Dedifferentiated amniotic fluid mesenchymal stem cell (primary cell): ENCODE measurements around the gene MYH7.
"Not testable (repeated sequence)": the region's sequence is repeated elsewhere in the genome, so short reads cannot be mapped to it uniquely, and the experiment has no call there.

Experiments
- DNase-seq: peaks from one replicate; pipeline ENCODE4 v3.0.0-alpha.2; 2016; ENCODE audit errors: extremely low spot score

The MYH7 gene

DNA sequence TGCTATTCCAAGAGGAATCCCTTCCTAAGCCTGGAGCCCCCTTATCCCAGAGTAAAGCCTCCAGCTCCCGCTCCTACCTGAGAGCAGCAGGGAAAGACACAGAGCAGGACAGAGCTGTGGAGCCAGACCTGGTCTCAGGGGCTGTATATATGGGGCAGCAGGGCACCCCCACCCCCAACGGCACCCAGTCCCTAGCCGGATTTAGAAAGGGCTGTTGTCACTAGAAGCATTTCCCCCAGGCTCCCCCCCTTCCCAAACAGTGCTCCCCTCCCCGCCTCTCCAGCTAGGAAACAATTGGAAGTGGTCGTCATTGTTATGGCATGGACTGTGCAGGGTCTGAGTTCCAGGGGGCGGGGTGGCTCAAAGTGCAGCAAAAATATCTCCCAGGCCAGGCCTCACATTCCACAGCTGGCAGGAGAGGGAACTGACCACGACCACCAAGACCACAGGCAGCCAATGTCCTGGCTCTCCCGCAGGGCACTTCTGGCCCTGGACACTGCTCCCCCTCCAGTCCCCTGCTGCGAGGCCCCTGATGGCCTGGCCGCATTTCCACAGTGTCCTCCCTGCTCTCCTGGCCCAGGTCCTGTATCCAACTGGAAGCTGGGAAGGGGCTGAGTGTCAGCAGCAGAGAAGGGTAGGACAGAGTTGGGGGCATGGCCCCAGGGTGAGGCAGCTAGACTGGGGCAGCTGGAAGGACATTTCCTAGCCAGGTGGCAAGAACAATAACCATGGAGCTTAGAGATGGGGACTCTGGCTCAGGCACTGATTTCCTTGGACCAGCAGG lies at the start of gene MYH7:
Gene MYH7, minus strand, starts transcription at position 118 of the 784 bp plus-strand sequence. CDS start 1,928 bp downstream, outside the sequence.
- no peak for DNase-seq

DNA sequence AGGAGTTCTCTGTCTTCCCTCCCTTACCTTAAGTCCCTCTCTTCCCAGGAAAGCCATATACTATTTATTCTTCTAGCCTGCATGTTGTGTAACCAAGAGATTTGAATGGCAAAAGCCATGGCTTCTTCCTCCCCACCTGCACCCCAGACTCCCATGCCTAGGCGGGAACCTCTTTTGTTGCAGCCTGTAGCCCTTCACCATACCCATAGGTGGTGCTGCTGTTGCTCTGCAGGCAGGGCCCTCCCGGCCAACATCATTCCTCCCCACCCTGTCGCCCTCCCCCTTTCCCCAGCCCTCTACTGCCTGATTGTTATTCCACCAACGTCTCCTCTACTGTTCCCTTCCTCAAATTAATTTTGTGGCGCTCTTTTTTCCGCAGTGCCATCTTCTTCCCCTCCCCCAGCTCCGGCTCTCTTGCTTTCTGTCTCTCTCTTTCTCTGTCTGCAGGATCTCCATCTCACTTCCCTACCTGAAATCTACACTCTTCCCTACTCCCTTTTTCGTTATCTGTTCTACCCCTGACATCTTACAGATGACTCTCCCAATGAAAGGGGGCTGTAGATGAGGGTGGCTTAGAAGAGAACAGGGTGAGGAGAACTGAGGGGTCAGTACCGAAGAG lies 47.9 kb upstream of the MYH7 start:
- no peak for DNase-seq

- no peak for DNase-seq
These were observed 47.3 kb upstream of the MYH7 start for GRCh38 chr14:23482823-23483148.

DNA sequence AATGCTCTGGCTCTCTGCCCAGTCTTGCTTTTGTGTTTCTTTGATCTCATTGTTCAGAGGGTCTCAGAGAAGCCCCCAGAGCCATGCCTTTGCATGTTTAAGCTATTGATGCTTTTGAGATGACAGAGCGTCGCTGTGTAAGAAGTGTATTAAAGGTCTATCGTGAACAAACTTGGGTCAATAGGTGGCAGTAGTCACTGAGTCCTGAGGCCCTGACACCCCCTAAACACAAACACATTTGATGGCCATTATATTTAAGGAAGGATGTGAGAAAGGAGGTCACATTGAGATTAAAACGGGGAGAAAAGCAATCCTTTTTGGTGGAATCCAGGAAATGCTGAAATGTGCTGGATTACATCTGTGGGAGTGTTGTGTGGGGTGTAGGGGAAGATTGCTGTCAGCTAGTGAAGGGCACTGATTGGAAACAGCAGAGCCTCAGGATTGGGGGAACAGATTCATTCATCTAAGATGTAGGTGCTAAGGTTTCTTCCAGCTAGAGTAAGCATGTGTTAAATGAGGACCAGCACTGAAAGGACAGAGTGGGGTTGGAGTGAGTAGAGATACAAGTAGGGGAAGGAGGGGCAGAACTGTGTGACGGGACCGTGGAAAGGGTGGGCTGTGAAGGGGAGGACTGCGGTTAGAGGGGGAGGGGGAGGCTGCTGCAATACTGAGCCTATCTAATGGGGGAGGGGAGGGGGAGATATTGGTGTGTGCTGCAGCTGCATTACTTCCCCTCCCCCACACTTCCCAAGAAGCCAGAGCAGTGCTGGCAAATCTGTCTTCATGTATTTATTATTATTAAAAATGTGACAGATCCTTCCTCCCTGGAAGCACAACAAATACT lies 46.7 kb upstream of the MYH7 start:
- DNase-seq, result no peak

DNA sequence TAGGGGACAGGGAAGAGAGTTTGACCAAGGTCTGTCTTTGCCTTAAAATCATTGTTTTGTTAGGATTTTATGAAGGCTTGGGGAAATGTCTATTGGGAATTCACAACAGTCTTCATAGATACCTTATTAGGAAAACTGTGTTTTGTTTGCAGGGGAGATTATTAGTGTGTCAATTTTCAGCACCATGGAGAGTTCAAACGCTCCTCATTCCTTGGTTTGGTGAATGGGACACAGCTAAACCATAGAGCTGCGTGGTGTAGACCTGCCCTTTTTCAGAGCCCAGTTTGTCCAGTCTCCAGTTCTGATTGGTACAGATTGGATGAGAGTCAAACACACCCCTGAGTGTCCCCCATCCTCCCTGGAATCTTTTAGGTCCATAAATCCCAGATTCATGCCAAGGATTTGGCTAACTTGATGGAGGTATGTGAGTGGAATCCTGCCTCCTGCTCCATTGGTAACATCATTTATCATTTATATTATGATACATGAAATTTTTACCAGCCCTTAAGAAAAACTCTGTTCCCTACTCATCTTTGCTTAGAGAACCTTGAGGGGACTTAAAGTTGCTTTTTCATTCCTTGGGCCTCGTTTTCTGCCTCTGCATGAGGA lies 46.0 kb upstream of the MYH7 start:
- DNase-seq, result no peak

GRCh38 chr14:23478109-23478759 lies 42.8 kb upstream of the MYH7 start:
- DNase-seq, result peak; percentile 80

DNA sequence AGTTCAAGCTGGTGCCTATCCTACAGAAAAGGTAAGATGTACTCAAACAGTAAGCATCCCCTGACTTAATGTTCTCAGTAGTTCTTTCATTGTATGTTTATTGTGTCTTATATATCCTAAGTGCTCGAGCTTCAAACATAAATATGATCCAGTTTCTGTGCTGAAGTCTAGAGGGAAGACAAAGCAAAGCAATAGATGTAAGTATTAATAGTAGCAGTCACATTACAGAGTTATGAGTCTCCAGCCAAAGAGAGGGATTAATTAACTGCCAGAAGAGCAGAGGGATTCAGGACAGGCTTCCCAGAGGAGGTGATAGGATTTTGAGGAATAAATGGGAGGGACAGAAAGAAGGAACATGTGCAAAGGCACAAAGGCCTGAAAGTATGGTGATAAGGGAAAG lies 35.5 kb upstream of the MYH7 start:
- DNase-seq, result no peak

DNA sequence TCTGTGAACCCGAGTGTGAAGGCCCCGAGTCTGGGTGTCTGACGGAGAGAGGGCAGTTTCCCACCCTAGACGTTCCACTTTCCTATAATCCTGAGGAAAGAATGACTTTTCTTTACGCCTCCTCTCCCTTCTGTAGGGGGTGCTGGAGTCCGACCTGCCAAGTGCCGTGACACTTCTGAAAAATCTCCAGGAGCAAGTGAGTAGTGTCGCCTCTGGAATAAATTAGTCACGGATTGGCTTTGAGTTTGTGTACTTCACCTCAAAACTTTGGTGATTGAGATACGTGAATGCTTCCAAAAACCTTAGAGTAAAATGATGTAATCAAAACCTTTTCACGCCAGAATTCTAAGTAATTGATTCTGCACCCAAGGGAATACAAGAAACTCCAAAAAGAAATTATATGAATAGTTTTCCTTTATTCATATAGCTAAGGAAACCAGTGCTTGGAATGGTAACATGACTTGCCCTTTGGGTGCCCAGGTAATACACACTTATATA lies 34.5 kb upstream of the MYH7 start:
- DNase-seq, result no peak

DNA sequence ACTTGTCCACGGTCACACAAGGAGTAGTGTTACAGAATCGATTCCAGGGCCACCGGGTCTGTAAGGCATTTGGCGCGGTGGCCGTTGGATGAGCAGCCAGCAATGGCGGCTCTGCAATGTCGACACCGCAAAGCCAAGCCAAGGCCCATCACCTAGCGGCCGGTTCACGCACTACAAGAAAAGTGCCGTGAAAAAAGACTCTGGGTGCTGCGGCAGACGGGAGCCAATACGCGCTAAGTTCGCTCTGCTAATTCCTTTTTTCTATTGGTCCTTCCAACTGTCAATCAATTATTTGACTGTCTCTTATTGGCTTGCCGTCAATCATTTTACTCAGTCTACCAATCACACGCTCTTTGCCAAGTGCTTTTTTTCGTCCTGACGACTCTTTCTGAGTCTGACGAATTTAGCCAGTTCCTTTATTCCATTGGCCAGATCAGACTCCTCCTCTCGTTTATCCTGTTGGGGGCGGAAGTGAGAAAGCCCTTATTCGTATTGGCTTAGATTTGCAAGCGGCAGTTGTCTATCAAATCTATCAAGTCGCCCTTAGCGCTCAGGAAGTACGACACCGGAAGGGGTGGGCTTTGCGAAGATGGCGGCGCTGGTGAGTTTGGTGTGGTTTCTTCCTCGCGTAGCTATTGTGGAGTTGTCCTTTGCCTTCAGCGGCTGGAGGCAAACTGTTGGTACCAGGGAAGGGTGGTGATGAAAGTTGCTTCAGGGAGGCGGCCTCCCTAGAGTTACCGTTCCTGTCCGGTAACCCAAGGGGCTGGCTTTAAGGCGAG lies 33.9 kb upstream of the MYH7 start, which contains the start of gene NGDN:
Gene NGDN, plus strand, starts transcription at position 577 of the 779 bp plus-strand sequence. Its CDS starts 13 bp downstream, at position 590.
- DNase-seq, result peak; percentile 100

DNA sequence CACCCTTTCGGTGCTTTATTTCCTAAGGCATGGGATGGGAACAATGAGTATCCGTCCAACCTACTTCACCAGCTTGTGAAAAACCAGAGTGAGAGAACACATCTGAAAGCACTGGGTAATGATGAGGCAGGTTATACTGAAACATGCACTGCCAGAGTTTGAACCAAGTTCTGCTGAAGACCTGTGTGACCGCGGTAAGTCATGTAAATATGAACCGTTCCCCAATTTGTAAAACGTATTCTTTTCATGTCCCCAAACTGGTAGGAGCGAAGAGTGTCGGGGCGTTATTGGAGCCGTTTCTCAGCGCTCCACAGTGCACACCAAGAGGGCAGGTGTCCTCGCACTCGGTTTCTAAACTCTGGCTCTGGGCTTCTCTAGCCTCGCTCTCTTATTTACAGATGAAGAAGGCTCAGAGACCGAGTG lies 33.3 kb upstream of the MYH7 start:
- no peak for DNase-seq

DNA sequence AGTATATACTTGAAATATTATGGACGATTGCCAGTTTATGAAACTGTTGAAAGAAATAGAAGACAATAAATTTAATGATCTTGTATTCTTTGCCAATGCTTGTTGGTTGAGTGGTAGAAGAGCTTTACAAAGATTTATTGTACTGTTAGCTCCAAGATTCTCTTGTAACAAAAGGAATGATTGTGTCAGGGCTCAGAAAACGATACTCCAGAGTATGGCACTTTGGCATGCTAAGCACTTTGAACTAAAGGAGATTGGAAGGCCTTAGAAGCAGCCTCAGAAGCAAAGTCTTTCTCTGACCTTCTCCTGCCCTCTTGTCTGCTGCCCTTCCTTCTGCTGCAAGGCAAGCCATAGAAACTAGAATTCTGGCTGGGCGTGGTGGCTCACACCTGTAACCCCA lies 29.8 kb upstream of the MYH7 start:
- DNase-seq, result no peak

GRCh38 chr14:23464700-23465099 lies 29.2 kb upstream of the MYH7 start:
- DNase-seq, result no peak

DNA sequence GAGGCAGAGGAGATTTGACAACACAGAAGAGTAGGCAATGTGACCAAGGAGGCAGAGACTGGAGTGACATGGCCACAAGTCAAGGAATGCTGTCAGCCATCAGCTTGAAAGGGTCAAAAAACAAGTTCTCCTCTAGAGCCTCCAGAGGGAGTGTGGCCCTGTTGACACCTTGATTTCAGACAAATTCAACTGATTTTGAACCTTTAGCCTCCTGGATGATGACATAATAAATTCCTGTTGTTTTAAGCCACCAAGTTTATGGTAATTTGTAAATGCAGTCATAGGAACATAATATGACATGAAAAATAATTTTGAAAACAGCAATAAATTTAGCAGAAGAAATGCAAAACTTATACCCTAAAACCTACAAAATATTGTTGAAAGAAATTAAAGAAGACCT lies 25.5 kb upstream of the MYH7 start:
- no peak for DNase-seq

- DNase-seq, result no peak
These were observed 22.4 kb upstream of the MYH7 start for GRCh38 chr14:23457587-23458445.

DNA sequence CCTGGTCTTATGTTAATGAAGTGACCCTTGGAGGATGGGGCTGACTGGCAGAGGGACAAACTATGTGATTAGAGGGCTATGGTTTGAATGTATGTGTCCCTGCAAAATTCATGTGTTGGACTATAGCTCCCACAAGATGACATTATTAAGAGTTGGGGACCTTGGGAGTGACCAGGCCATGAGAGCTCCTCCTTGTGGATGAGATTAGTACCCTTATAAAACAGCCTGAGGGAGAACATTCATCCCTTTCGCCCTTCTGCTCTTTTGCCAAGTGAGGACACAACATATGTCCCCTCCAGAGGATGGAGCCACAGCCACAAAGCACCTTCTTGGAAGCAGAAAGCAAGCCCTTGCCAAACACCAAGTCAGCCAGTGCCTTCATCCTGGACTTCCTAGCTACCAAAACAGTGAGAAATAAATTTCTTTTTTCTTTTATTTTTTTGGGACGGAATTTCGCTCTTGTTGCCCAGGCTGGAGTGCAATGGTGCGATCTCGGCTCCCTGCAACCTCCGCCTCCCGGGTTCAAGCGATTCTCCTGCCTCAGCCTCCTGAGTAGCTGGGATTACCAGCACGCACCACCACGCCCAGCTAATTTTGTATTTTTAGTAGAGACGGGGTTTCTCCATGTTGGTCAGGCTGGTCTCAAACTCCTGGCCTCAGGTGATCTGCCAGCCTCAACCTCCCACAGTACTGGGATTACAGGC lies 21.6 kb upstream of the MYH7 start:
- DNase-seq, result not testable (repeated sequence)

DNA sequence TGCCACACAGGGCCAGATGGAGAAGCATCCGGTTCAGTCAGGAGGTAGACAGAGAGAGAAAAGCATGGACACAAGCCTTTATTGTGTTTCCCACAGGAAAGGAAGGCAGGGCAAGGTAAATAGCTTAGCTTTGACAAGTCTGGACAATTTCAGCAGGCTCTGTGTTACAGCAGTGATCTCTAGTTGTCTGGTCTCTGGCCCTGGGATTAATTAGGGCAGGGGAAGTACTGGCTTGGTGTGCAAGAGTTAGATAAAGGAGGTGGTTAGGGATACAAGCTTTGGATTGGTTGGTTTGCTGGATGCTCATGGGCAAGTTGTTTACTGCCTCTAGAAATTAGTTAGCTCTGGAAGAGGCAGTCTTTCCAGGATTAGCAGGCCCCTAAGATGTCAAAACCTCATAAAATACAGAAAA lies 19.0 kb upstream of the MYH7 start:
- no peak for DNase-seq

GRCh38 chr14:23452237-23452636 lies 16.8 kb upstream of the MYH7 start:
- DNase-seq, result no peak

DNA sequence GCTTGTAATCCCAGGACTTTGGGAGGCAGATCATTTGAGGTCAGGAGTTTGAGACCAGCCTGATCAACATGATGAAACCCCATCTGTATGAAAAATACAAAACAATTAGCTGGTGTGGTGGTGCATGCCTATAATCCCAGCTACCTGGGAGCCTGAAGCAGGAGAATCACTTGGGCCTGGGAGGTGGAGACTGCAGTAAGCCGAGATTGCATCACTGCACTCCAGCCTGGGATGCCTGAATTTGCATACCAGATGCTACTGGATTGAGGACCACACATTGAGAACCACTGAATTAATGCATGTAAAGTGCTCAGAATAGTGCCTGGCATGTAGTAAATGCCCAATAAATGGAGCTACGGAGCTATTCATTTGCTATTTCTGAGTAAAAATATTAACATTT lies 14.9 kb upstream of the MYH7 start:
- no peak for DNase-seq

GRCh38 chr14:23449314-23449713 lies 13.9 kb upstream of the MYH7 start:
- no peak for DNase-seq
